Liver (tissue), 3 donors: ENCODE data around the gene SOWAHA.

ENCODE experiments used
- EGR1 ChIP-seq, 2 donors: IDR thresholded peaks; 2 replicates each; pipeline ENCODE4 v1.6.1; 2016 to 2018; ENCODE audit warnings: antibody characterized with exemption in 2 of 2, low read depth in 2 of 2
- JUND ChIP-seq, 2 donors: IDR thresholded peaks; 2 replicates each; pipeline ENCODE4 v1.6.1; 2016; ENCODE audit warnings: antibody characterized with exemption in 2 of 2
- SP1 ChIP-seq: IDR thresholded peaks from 2 replicates; pipeline ENCODE4 v1.6.1; 2018; ENCODE audit warnings: antibody characterized with exemption, mild to moderate bottlenecking
- TAF1 ChIP-seq: conservative IDR thresholded peaks from 2 replicates; pipeline ENCODE4 v1.6.1; 2016; ENCODE audit warnings: antibody characterized with exemption, mild to moderate bottlenecking
- ZBTB33 ChIP-seq: IDR thresholded peaks from 2 replicates; pipeline ENCODE4 v1.6.1; 2016; ENCODE audit warnings: antibody characterized with exemption
- TF ChIP-seq, protein P1 (sequence below): fragments of 150-350 bp; IDR thresholded peaks from 2 replicates; pipeline ENCODE4 v1.5.1; 2017; ENCODE audit warnings: improper control_type of control experiment, low read depth, low read length; ENCODE audit not compliant: missing input control
- TF ChIP-seq, protein P2 (sequence below): IDR thresholded peaks from 2 replicates; pipeline ENCODE4 v1.6.1; 2016; ENCODE audit warnings: antibody characterized with exemption, mild to moderate bottlenecking
- donor health status: healthy.
- donor health status: healthy.

GRCh38 chr5:132773114-132773513, 40.0 kb upstream of the SOWAHA start:
- TF ChIP-seq, protein P1, sequence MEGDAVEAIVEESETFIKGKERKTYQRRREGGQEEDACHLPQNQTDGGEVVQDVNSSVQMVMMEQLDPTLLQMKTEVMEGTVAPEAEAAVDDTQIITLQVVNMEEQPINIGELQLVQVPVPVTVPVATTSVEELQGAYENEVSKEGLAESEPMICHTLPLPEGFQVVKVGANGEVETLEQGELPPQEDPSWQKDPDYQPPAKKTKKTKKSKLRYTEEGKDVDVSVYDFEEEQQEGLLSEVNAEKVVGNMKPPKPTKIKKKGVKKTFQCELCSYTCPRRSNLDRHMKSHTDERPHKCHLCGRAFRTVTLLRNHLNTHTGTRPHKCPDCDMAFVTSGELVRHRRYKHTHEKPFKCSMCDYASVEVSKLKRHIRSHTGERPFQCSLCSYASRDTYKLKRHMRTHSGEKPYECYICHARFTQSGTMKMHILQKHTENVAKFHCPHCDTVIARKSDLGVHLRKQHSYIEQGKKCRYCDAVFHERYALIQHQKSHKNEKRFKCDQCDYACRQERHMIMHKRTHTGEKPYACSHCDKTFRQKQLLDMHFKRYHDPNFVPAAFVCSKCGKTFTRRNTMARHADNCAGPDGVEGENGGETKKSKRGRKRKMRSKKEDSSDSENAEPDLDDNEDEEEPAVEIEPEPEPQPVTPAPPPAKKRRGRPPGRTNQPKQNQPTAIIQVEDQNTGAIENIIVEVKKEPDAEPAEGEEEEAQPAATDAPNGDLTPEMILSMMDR, result no peak
- TF ChIP-seq TAF1 (no peak), EGR1 (IDR thresholded peaks at IDR 0.05; ENCODE audit: low read depth in 2 of 2) (no peak), JUND (IDR thresholded peaks at IDR 0.05) (no peak), SP1 (no peak), ZBTB33 (no peak)
- TF ChIP-seq, protein P2, sequence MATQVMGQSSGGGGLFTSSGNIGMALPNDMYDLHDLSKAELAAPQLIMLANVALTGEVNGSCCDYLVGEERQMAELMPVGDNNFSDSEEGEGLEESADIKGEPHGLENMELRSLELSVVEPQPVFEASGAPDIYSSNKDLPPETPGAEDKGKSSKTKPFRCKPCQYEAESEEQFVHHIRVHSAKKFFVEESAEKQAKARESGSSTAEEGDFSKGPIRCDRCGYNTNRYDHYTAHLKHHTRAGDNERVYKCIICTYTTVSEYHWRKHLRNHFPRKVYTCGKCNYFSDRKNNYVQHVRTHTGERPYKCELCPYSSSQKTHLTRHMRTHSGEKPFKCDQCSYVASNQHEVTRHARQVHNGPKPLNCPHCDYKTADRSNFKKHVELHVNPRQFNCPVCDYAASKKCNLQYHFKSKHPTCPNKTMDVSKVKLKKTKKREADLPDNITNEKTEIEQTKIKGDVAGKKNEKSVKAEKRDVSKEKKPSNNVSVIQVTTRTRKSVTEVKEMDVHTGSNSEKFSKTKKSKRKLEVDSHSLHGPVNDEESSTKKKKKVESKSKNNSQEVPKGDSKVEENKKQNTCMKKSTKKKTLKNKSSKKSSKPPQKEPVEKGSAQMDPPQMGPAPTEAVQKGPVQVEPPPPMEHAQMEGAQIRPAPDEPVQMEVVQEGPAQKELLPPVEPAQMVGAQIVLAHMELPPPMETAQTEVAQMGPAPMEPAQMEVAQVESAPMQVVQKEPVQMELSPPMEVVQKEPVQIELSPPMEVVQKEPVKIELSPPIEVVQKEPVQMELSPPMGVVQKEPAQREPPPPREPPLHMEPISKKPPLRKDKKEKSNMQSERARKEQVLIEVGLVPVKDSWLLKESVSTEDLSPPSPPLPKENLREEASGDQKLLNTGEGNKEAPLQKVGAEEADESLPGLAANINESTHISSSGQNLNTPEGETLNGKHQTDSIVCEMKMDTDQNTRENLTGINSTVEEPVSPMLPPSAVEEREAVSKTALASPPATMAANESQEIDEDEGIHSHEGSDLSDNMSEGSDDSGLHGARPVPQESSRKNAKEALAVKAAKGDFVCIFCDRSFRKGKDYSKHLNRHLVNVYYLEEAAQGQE, result no peak
